ENCODE results near the gene BMP8A. TPM values are rescaled to one million over a fixed set of nuclear protein-coding genes. Genes with fewer than 3 reads are reported as not detected.

Gene BMP8A
- total RNA-seq, 1 donor, result 0.27 TPM

DNA sequence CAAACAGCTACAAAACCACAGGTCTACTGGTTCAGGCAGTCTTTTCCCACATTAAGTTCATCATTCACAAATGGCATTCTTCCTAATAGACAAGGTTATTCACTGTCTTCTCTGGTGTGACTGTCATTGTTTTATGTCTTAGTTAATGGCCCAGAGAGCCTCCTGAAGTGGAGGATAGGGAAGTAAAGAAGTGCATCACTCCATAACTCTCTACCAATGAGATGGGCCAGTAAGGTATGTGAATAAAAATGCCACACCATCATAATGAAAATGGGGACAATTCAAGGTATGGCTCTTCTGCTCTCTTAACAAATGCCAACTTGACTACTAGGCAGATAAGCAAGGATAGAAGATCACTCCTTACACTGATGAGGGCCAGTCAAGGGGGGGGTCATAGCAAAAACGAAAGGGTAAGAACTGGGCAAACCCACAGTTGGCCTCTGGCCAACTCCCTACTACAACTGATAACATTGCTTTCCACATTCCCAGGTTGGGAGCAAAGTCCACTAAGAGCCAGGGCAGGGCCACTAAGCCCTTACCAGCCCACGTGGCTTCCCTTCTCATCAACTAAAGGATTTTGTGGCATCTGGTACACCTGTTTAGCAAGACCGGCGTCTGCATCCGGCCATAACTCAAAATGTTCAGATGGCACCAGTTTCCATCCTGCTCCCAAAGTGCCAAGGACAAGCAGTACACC is 75.2 kb downstream of the BMP8A start:
- DNase-seq (ENCODE audit: low read depth in 2 of 3, low spot score in 2 of 3), result no peak

DNA sequence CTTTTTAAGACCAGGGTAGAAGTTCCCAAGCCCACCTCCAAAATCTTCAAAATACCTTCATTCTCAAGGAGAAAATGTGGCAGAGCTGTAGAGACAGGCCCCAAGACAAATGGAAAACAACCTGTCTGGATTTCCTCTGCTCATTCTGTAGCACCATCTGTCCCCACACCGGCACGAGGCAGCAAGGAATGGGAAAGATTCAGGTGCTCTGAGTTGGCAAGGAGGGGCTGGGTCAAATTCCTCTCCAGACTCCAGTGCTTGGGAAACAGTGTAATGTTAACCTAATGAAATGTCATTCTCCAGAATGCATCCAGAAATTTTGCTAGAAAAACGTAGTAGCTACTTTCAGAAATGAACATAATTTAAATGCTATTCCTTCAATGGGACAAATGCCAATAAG is 75.9 kb downstream of the BMP8A start:
- no peak for DNase-seq (ENCODE audit: low read depth in 2 of 3, low spot score in 2 of 3)

- no peak for DNase-seq (ENCODE audit: low read depth in 2 of 3, low spot score in 2 of 3)
Measured at GRCh38 chr1:39568208-39568607, 76.8 kb downstream of the BMP8A start.

DNA sequence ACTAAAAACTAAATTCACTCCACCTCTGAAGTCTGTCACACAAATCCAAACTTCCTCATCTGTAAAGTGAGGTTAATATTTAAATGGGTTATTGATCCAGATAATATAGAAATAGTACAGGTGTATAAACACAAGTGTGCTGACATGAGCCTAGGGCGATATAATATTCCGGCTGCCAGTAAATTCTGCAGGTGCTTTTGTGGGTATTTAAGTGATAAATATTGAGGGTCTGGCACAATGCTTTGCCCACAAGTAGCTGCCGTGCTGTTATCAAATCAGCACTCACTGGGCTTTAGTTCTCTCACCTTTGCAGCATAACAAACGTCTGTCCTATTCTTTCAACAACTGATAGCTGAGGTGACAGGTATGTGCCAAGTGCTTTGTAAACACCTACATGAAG is 77.6 kb downstream of the BMP8A start:
- DNase-seq (ENCODE audit: low read depth in 2 of 3, low spot score in 2 of 3), result no peak

GRCh38 chr1:39570477-39571177 is 79.2 kb downstream of the BMP8A start:
- DNase-seq (ENCODE audit: low read depth in 2 of 3, low spot score in 2 of 3), result no peak

DNA sequence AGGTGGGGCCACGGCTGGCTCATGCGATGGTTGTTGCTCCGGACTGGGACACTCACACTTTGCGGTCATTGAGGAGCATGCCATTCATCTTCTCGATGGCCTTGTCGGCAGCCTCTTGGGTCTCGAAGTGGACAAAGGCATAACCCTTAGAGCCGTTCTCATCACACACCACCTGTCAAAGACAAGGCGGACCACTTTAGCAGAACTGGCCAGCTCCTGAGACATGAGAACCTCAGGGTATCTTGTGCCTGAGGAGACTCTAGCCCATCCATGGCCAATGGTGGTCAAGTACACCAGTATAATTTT is 79.7 kb downstream of the BMP8A start:
- DNase-seq (ENCODE audit: low read depth in 2 of 3, low spot score in 2 of 3), result no peak

GRCh38 chr1:39572379-39573096 is 81.1 kb downstream of the BMP8A start:
- DNase-seq (ENCODE audit: low read depth in 2 of 3, low spot score in 2 of 3), result no peak

- no peak for DNase-seq (ENCODE audit: low read depth in 2 of 3, low spot score in 2 of 3)
Measured at GRCh38 chr1:39573097-39573465, 81.6 kb downstream of the BMP8A start.

DNA sequence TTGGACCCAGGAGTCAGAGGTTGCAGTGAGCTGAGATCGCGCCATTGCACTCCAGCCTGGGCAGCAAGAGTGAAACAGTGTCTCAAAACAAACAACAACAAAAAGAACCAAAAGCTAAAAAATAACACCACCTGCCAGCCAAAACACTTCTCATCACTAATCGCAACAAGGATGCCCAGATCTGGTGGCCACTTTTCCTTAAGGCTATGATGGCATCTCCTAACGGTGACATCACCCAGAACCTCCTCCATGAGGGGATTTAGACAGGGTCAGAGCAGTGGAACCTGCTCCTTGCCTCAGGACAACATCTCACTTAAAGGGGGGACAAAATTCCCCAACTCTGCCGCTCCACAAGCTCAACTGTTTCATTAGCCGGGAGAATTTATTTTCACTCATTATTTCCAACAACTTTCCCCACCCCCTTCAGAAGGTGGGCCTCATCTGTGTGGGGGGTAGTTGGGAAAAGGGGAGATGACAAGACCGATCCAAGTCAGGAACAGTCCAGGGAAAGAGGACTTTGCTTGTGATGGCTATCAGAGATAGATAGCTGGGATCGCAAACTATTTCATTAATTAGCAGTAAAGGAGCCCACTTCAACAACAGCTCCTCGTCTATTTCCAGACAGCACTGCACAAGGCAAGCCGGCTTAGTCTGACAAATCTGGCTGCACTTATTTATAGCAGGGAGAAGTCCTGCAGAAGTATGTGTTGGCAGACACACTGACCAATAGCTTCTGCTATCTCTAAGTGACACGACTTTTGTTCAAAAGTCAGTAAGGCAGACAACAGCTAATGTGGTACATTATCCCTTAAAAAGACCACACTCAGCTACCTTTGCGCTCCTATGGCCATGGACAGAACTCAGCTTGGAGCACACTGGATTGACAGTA is 82.5 kb downstream of the BMP8A start:
- DNase-seq (ENCODE audit: low read depth in 2 of 3, low spot score in 2 of 3), result no peak

DNA sequence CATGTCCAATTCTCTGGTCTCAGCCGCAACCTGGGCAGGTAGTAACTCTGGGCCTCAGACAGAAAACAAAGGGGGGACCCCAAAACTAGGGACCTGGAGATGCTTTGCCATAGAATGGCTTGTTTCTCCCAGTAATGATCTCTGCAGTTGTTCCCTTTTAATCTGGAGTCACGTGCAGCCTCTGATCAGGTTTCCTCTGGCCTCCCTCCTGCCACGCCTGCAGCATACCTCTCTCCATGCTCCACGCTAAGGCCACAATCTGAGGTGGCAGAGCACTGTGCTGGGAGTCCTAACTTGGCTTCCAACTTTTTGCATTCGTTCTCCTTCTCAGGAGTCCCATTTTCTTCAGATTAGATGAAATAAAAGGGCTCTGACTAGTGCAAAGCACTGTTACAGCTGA is 83.2 kb downstream of the BMP8A start:
- no peak for DNase-seq (ENCODE audit: low read depth in 2 of 3, low spot score in 2 of 3)

Small RNA genes lying within 50 kb of the gene (small RNA-seq; reads per million reads assigned to genes)
- 4.8 reads per million, percentile 87 among the genes with 10 or more reads in this experiment for gene SNORA55

Other genes with a start within 250 kb of the BMP8A start
- gene PABPC4, start 85.2 kb downstream of the BMP8A start, total RNA-seq, result 137 TPM
- 1.6 TPM for gene HEYL, start 148.0 kb downstream of the BMP8A start, total RNA-seq
- gene NT5C1A, start 180.5 kb downstream of the BMP8A start, total RNA-seq, result not detected
- gene HPCAL4, start 199.8 kb downstream of the BMP8A start, total RNA-seq, result 0.27 TPM
- gene PPIE, start 247.2 kb downstream of the BMP8A start, total RNA-seq, result 29.9 TPM

Data from hematopoietic multipotent progenitor cell (in vitro differentiated cells).